ENCODE measurements around the gene PHACTR1.

- TF ChIP-seq RCOR1 (IDR thresholded peaks at IDR 0.05; ENCODE audit: low read length) (no peak), CTCF (IDR thresholded peaks at IDR 0.05) (no peak), REST (IDR thresholded peaks at IDR 0.05; ENCODE audit: low read depth, low read length) (no peak), YY1 (IDR thresholded peaks at IDR 0.05; ENCODE audit: low read depth) (no peak), FOXM1 (IDR thresholded peaks at IDR 0.05; ENCODE audit: low read depth) (no peak), RXRA (IDR thresholded peaks at IDR 0.05; ENCODE audit: borderline replicate concordance, low read depth) (no peak), POLR2AphosphoS5 (IDR thresholded peaks at IDR 0.05; ENCODE audit: low read depth, low read length) (no peak), EP300 (IDR thresholded peaks at IDR 0.05; ENCODE audit: borderline replicate concordance in 1 of 2, low read depth in 1 of 2, low read length in 1 of 2) (no peak), CHD2 (IDR thresholded peaks at IDR 0.05; ENCODE audit: low read length, partially characterized antibody) (no peak), JUND (IDR thresholded peaks at IDR 0.05) (no peak), TEAD4 (IDR thresholded peaks at IDR 0.05; ENCODE audit: borderline replicate concordance, insufficient read depth) (no peak), MAX (IDR thresholded peaks at IDR 0.05; ENCODE audit: low read depth) (no peak)
- TF ChIP-seq, protein P1, sequence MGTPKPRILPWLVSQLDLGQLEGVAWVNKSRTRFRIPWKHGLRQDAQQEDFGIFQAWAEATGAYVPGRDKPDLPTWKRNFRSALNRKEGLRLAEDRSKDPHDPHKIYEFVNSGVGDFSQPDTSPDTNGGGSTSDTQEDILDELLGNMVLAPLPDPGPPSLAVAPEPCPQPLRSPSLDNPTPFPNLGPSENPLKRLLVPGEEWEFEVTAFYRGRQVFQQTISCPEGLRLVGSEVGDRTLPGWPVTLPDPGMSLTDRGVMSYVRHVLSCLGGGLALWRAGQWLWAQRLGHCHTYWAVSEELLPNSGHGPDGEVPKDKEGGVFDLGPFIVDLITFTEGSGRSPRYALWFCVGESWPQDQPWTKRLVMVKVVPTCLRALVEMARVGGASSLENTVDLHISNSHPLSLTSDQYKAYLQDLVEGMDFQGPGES (IDR thresholded peaks at IDR 0.05; ENCODE audit: low read depth, low read length) = no peak
These were observed 260.6 kb downstream of the PHACTR1 start for GRCh38 chr6:12977206-12977605.

Measured in SK-N-SH (cell line).